GM12878 (cell line): ENCODE measurements around the gene SLC35F3. TPM values are rescaled to one million over a fixed set of nuclear protein-coding genes. Genes with fewer than 3 reads are reported as not detected.

Experiments used
- ATAC-seq: fragments of 200-7000 bp; cut with Tn5 transposase; 3 replicates; pipeline ENCODE4 v1.9.1; 2020; ENCODE audit warnings: mild to moderate bottlenecking, moderate library complexity
- BruUV-seq: library from RNA; stranded (reverse); fragments of 400-500 nt; replicated peaks from 2 replicates; lab custom pipeline; 2021; lab: Mats Ljungman, UMichigan
- CTCF ChIA-PET: fragments of 300-600 bp; sonication (Branson Sonifier 250); formaldehyde crosslinking; extraction: SDS; loops from one replicate; lab custom pipeline; 2021; ENCODE audit warnings: inconsistent platforms; lab: Yijun Ruan, JAX
- POLR2A ChIA-PET: fragments of 350-600 bp; formaldehyde crosslinking; extraction: SDS; loops from one replicate; lab custom pipeline; 2021; ENCODE audit warnings: inconsistent platforms; lab: Charles Lee
- RAD21 ChIA-PET: fragments of 300-600 bp; sonication (Branson Sonifier 250); formaldehyde crosslinking; loops from one replicate; lab custom pipeline; 2023; ENCODE audit warnings: antibody characterized with exemption; ENCODE audit not compliant: unreplicated experiment; lab: Charles Lee
- SMC1A ChIA-PET: fragments of 300-600 bp; sonication (Branson Sonifier 250); formaldehyde crosslinking; loops from one replicate; lab custom pipeline; 2023; ENCODE audit not compliant: unreplicated experiment, uncharacterized antibody; lab: Charles Lee
- DNase-seq: peaks from one replicate; pipeline ENCODE4 v3.0.0-alpha.2; 2011; ENCODE audit warnings: low read depth, low spot score
- FAIRE-seq: peaks from 3 replicates; lab custom pipeline; 2011; peaks lifted over from hg19 to GRCh38; lab: Jason Lieb, UNC
- H2AFZ ChIP-seq: 2 replicates; pipeline ENCODE4 v1.6.0; 2011; ENCODE audit warnings: low read depth, low read length, control low read depth; ENCODE audit not compliant: control insufficient read depth
- H3K27ac ChIP-seq: 2 replicates; pipeline ENCODE4 v1.5.1; 2011; ENCODE audit warnings: control low read depth; ENCODE audit not compliant: control insufficient read depth, insufficient read depth
- H3K27me3 ChIP-seq, 2 experiments: replicated peaks in 1 of 2; 2 replicates each; pipeline versions ENCODE4 v1.6.0 to v1.6.1; 2011; ENCODE audit warnings: low read length in 1 of 2; ENCODE audit not compliant: control insufficient read depth in 2 of 2, insufficient read depth in 2 of 2
- H3K36me3 ChIP-seq, 2 experiments: 2 replicates each; pipeline ENCODE4 v1.5.1; 2011; ENCODE audit warnings: low read length in 1 of 2; ENCODE audit not compliant: control insufficient read depth in 2 of 2, insufficient read depth in 2 of 2
- H3K4me1 ChIP-seq: 2 replicates; pipeline ENCODE4 v1.6.1; 2011; ENCODE audit warnings: mild to moderate bottlenecking, low read length, moderate library complexity, mixed read lengths; ENCODE audit not compliant: control insufficient read depth, insufficient read depth
- H3K4me2 ChIP-seq: 2 replicates; pipeline ENCODE4 v1.6.0; 2011; ENCODE audit warnings: control low read depth; ENCODE audit not compliant: control insufficient read depth, insufficient read depth
- H3K4me3 ChIP-seq: fragments of 200-600 bp; sonication (generic); 2 replicates; pipeline ENCODE4 v1.5.1; 2016
- H3K79me2 ChIP-seq: 2 replicates; pipeline ENCODE4 v1.6.0; 2011; ENCODE audit warnings: low read length; ENCODE audit not compliant: control insufficient read depth, insufficient read depth
- H3K9ac ChIP-seq: 2 replicates; pipeline ENCODE4 v1.8.0; 2011; ENCODE audit warnings: low read length, control low read depth, mixed read lengths; ENCODE audit not compliant: control insufficient read depth, insufficient read depth
- H3K9me3 ChIP-seq: replicated peaks from 3 replicates; pipeline ENCODE4 v1.5.1; 2011; ENCODE audit warnings: mild to moderate bottlenecking, low read length; ENCODE audit not compliant: control insufficient read depth, insufficient read depth
- H4K20me1 ChIP-seq: 2 replicates; pipeline ENCODE4 v1.6.0; 2011; ENCODE audit not compliant: control insufficient read depth, insufficient read depth
- CEBPB ChIP-seq, 2 experiments: fragments of 150-350 bp in 1 of 2; IDR thresholded peaks; 2 replicates each; pipeline ENCODE4 v1.6.1; 2012 to 2014; ENCODE audit warnings: low read depth in 2 of 2, low read length in 2 of 2, borderline replicate concordance in 1 of 2, inconsistent platforms in 1 of 2
- DPF2 ChIP-seq: fragments of 450-650 bp; IDR thresholded peaks from 2 replicates; pipeline ENCODE4 v1.6.1; 2017; ENCODE audit warnings: mild to moderate bottlenecking
- EP300 ChIP-seq, 2 experiments: fragments of 150-350 bp in 1 of 2; IDR thresholded peaks; 2 replicates each; pipeline ENCODE4 v1.6.1; 2011 to 2012; ENCODE audit warnings: low read depth in 2 of 2, low read length in 2 of 2, borderline replicate concordance in 1 of 2, improper control_type of control experiment in 1 of 2, inconsistent platforms in 1 of 2; ENCODE audit not compliant: control insufficient read depth in 1 of 2
- IKZF1 ChIP-seq: fragments of 450-650 bp; conservative IDR thresholded peaks from 2 replicates; pipeline ENCODE4 v1.6.1; 2017; ENCODE audit warnings: antibody characterized with exemption, mild to moderate bottlenecking
- KAT2A ChIP-seq: conservative IDR thresholded peaks from 2 replicates; pipeline ENCODE4 v1.6.1; 2011; ENCODE audit warnings: low read depth, low read length; ENCODE audit not compliant: control insufficient read depth
- KDM1A ChIP-seq: fragments of 200-600 bp; sonication (generic); IDR thresholded peaks from 2 replicates; pipeline ENCODE4 v1.6.1; 2016; ENCODE audit warnings: borderline replicate concordance
- PAX5 ChIP-seq: IDR thresholded peaks from 2 replicates; pipeline ENCODE4 v1.6.1; 2011; ENCODE audit warnings: low read depth, low read length, borderline replicate concordance
- SMARCA5 ChIP-seq: fragments of 450-650 bp; IDR thresholded peaks from 2 replicates; pipeline ENCODE4 v1.6.1; 2017; ENCODE audit warnings: mild to moderate bottlenecking
- WGBS: methylation state at CpG from one replicate; pipeline ENCODE4 v1.1.6; 2016; ENCODE audit warnings: low lambda C conversion rate; ENCODE audit not compliant: insufficient replicate concordance, insufficient coverage; ENCODE audit errors: missing lambda C conversion rate; 5-methylcytosine and 5-hydroxymethylcytosine counted together
- in situ Hi-C: fragments of 300-500 bp; cut with MboI; formaldehyde crosslinking; loops from 9 replicates; pipeline ENCODE4 v1.14.3; 2018; ENCODE audit warnings: mixed read lengths
- intact Hi-C: fragments of 100-400 bp; cut with micrococcal nuclease; formaldehyde crosslinking; loops from one replicate; pipeline ENCODE4 v1.14.2; 2022; ENCODE audit not compliant: unreplicated experiment
- polyA plus RNA-seq, 11 experiments: library from polyadenylated mRNA; depleted of rRNA in 4 of 11; unstranded in 6 of 11; stranded (reverse) in 5 of 11; fragments of >200 nt; fragmentation: Nextera tagmentation in 4 of 11; fragmentation: Illumina TruSeq in 1 of 11; extraction: Ambion mirVana in 4 of 11; extraction: Trizol in 1 of 11; gene quantifications; 1 replicate in 1 of 11; 2 replicates in 10 of 11; pipeline versions ENCODE4 v1.2.1 to v1.2.3, GENCODE V29; 2011 to 2016; ENCODE audit warnings: inconsistent platforms in 2 of 11, missing spikeins in 2 of 11, low read depth in 1 of 11
- total RNA-seq, 4 experiments: library from RNA; depleted of rRNA in 3 of 4; stranded (reverse); fragments of >200 nt in 3 of 4; fragmentation: Illumina TruSeq in 1 of 4; extraction: Trizol in 1 of 4; gene quantifications; 2 replicates each; pipeline versions ENCODE4 v1.2.1 to v1.2.3, GENCODE V29; 2013 to 2021
- TF ChIP-seq, protein P1 (sequence below), 3 experiments: IDR thresholded peaks in 2 of 3; conservative IDR thresholded peaks in 1 of 3; 2 replicates each; pipeline ENCODE4 v1.5.1; 2011; ENCODE audit warnings: low read depth in 3 of 3, low read length in 3 of 3, mild to moderate bottlenecking in 3 of 3, control low read depth in 2 of 3, moderate library complexity in 2 of 3, inconsistent platforms in 1 of 3, mixed read lengths in 1 of 3; ENCODE audit not compliant: control insufficient read depth in 2 of 3, insufficient read depth in 1 of 3; ENCODE audit errors: extremely low read depth in 1 of 3
- TF ChIP-seq, protein P2 (sequence below): fragments of 450-650 bp; formaldehyde crosslinking; IDR thresholded peaks from 2 replicates; pipeline ENCODE4 v1.4.0; 2022; ENCODE audit warnings: mild to moderate bottlenecking, moderate library complexity
- TF ChIP-seq, protein P3 (sequence below): fragments of 450-650 bp; IDR thresholded peaks from 2 replicates; pipeline ENCODE4 v1.6.1; 2016; ENCODE audit warnings: mild to moderate bottlenecking

The SLC35F3 gene
- total and polyA plus RNA-seq, 10 of the 15 experiments (the other 5 are each of a cell fraction or from before 2014, with no cell fraction given): 1.0 to 8.6 (median 5.7) TPM

DNA sequence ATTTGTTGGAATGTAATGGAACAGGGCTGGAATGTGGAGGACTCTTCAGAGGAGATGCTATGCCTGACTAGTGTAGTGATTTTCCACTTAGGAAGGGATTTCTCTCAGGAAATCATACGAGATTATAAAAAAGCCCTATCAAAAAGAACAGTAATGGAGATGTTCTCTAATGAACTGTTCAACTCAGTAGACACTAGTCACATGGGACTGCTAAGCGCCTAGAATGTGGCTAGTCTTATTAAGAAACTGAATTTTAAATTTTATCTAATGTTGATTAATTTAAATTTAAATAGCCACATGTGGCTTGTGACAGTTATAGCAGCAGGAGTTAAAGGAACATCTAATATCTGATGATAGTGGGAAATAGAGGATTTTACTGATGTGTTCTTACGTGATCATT lies 94.0 kb downstream of the SLC35F3 start:
- H3K4me2 ChIP-seq: no peak overlapping the region
- FAIRE-seq (no peak), DNase-seq (no peak)
- SMC1A ChIA-PET: no interaction called here
- H3K4me1 ChIP-seq: no peaks in the 10 kb centered on the region
- no peak overlapping the region for H3K9ac ChIP-seq
- 51% methylated on average over 3 of the region's 3 CpGs for WGBS
- no peaks in the 10 kb centered on the region for H4K20me1 ChIP-seq
- BruUV-seq: no TSS peak
- no peak overlapping the region for H3K4me3 ChIP-seq
- H2AFZ ChIP-seq: no peak overlapping the region
- H3K36me3 ChIP-seq: no peaks in the 10 kb centered on the region
- no peaks in the 10 kb centered on the region; a peak in 3 of 4 replicates for H3K27me3 ChIP-seq
- no peaks in the 10 kb centered on the region for H3K9me3 ChIP-seq
- TF ChIP-seq EP300 (IDR thresholded peaks at IDR 0.05; ENCODE audit: borderline replicate concordance in 1 of 2, control insufficient read depth in 1 of 2, low read depth in 2 of 2, low read length in 2 of 2) (no peak), KAT2A (no peak), KDM1A (no peak), SMARCA5 (no peak), CEBPB (IDR thresholded peaks at IDR 0.05; ENCODE audit: borderline replicate concordance in 1 of 2, low read depth in 2 of 2, low read length in 2 of 2) (no peak), IKZF1 (no peak), DPF2 (no peak), PAX5 (no peak)
- TF ChIP-seq, protein P1, sequence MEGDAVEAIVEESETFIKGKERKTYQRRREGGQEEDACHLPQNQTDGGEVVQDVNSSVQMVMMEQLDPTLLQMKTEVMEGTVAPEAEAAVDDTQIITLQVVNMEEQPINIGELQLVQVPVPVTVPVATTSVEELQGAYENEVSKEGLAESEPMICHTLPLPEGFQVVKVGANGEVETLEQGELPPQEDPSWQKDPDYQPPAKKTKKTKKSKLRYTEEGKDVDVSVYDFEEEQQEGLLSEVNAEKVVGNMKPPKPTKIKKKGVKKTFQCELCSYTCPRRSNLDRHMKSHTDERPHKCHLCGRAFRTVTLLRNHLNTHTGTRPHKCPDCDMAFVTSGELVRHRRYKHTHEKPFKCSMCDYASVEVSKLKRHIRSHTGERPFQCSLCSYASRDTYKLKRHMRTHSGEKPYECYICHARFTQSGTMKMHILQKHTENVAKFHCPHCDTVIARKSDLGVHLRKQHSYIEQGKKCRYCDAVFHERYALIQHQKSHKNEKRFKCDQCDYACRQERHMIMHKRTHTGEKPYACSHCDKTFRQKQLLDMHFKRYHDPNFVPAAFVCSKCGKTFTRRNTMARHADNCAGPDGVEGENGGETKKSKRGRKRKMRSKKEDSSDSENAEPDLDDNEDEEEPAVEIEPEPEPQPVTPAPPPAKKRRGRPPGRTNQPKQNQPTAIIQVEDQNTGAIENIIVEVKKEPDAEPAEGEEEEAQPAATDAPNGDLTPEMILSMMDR (IDR thresholded peaks at IDR 0.05 in 2 of 3, conservative IDR thresholded peaks at IDR 0.05 in 1 of 3; ENCODE audit: control insufficient read depth in 2 of 3, extremely low read depth in 1 of 3, insufficient read depth in 1 of 3, low read depth in 3 of 3, low read length in 3 of 3): no peak
- TF ChIP-seq, protein P2, sequence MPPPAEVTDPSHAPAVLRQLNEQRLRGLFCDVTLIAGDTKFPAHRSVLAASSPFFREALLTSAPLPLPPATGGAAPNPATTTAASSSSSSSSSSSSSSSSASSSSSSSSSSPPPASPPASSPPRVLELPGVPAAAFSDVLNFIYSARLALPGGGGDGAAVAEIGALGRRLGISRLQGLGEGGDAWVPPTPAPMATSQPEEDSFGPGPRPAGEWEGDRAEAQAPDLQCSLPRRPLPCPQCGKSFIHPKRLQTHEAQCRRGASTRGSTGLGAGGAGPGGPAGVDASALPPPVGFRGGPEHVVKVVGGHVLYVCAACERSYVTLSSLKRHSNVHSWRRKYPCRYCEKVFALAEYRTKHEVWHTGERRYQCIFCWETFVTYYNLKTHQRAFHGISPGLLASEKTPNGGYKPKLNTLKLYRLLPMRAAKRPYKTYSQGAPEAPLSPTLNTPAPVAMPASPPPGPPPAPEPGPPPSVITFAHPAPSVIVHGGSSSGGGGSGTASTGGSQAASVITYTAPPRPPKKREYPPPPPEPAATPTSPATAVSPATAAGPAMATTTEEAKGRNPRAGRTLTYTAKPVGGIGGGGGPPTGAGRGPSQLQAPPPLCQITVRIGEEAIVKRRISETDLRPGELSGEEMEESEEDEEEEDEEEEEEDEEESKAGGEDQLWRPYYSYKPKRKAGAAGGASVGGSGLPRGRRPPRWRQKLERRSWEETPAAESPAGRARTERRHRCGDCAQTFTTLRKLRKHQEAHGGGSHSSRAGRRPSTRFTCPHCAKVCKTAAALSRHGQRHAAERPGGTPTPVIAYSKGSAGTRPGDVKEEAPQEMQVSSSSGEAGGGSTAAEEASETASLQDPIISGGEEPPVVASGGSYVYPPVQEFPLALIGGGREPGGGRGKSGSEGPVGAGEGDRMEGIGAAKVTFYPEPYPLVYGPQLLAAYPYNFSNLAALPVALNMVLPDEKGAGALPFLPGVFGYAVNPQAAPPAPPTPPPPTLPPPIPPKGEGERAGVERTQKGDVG (CRISPR knock-in tag): no peak
- TF ChIP-seq, protein P3, sequence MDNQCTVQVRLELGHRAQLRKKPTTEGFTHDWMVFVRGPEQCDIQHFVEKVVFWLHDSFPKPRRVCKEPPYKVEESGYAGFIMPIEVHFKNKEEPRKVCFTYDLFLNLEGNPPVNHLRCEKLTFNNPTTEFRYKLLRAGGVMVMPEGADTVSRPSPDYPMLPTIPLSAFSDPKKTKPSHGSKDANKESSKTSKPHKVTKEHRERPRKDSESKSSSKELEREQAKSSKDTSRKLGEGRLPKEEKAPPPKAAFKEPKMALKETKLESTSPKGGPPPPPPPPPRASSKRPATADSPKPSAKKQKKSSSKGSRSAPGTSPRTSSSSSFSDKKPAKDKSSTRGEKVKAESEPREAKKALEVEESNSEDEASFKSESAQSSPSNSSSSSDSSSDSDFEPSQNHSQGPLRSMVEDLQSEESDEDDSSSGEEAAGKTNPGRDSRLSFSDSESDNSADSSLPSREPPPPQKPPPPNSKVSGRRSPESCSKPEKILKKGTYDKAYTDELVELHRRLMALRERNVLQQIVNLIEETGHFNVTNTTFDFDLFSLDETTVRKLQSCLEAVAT: no peak
- TF ChIP-seq, all 136 proteins: peak for 0
- ChIA-PET POLR2A (no interaction called here), CTCF (no interaction called here), RAD21 (no interaction called here)
- ATAC-seq: no peak
- intact Hi-C loops (no loop called here), in situ Hi-C loops (no loop called here)
- no peaks in the 10 kb centered on the region for H3K79me2 ChIP-seq
- H3K27ac ChIP-seq: no peak overlapping the region
